ENCODE results near the gene IL12A.
A peak's percentile ranks its signal among the peaks of the same experiment; 100 is the strongest.

IL12A gene

DNA sequence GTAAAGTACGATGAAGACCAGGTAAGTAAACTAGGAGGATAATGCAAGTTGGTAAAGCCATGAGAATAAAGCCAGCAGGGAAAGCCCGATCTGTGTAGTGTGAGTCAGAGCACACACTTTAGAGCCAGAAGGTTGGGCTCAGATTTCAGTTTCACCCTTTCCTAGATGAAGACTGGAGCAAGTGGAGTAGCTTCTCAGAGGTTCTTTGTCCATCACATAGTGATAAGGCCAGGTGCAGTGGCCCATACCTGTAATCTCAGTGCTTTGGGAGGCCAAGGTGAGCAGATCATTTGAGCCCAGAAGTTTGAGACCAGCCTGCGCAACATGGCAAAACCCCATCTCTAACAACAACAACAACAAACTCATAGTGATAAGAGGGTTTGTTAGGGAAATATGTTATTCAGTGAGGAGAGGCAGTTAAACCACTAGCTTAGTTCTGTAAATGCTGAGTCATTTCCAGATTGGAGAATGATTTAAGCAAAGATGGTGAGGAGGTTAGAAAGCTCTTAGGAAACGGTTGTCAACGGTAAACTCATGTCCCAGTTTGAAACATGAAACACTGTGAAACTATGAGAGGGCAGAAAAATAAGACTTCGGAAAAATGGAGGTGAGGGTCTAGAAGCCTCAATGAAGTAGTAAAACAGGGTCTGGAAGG, 39.0 kb downstream of the IL12A start:
- no peak for DNase-seq

DNA sequence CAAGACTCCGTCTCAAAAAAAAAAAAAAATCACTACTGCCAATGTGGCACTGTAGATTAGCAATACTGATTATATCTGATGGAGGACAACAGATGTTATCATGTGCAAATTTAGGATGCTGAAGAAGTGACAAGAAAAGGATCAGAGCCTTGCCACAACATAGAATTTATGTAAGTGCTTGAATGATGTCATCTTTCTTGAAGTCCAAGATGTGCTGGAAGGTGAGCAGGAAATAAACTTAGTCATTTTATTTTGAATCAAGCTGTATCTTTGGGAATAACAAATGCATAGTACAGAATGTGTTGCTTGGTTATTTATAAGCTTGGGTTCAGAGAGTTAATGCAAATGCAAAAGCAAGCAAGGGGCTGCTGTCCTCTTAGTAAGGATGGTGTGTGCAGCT, 47.1 kb downstream of the IL12A start:
- DNase-seq, result no peak

DNA sequence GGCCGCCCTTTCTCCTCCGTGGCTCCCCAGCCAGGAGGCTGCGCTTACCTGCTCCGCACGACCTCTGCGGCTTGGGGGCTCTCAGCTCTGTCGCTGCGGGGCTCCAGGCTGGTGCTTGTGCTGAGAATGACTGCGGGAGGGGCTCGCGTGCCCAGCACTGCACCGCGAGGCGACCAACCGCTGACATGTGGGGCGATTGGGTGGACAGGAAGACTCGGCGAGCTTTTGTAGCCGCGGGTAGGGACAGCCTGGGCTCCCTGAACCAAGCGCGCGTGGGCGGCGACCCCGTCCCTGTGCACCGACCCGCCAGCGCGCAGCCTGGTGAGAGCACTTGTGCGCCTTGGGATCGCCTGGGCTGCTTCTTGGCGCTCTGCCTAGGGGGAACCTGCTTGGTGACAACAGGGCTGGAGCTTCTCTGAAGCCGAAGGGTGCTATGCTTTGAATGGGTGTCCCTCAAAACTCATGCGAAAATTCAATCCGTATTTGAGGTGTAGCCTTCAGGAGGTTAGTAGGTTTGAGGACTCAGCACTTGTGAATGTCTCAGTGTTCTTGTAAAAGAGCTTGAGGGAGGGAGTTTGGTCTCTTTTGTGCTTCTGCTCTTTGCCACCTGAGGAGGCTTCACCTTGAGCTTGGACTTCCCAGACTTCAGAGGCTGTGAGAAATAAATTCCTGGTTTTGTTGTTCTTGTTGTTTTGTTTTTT, 50.4 kb downstream of the IL12A start:
- DNase-seq, result peak in 1 of 2 experiments; percentile 59

DNA sequence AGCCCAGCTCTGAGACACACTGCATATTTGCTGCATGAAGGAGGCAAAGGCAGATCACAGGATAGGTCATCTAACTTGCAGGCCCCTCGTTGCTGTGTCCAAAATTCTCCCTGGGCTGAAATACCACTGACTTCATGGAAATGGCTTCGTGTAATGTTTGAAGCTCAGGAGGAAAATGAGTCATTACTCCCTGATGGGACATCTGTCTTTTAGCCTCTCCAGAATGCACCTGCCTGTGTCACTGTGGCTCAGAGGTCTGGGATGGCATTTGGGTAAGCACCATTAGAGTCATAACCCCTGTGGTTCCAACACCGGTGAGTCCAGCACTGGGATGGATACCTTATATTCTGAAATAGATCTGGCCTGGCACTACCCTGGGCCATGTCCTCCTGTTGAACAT, 51.5 kb downstream of the IL12A start:
- no peak for DNase-seq

DNA sequence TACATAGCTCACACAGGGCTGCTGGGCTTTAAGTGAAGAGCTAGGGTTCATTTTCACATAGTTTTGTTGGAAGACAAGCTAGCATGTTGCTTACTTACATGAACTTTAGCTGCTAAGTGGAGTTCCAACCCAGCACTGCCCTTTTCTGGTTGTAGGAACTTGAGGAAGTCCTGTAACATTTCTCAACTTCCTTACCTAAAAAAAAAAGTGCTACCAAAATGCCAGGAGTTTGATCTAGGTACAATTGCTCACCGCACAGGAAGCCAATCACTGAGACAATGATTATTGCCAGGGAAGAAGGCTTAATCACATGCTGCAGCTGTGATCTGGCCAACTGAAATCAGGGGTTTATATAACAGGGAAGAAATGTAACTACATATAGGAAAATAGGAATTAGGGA, 52.8 kb downstream of the IL12A start:
- DNase-seq, result no peak

DNA sequence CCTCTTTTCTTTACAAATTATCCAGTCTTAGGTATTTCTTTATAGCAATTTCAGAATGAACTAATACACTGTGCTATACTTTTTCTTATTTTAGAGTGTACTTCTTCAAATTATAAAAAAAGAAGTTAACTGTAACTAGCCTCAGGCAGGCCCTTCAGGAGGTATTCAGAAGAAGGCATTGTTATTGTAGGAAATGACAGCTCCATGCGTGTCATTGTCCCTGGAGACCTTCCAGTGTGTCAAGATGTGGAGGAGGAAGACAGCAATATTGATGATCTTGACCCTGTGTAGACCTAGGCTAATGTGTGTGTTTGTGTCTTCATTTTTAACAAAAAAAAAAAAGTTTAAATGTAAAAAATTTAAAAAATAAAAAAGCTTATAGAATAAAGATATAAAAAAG, 55.5 kb downstream of the IL12A start:
- no peak for DNase-seq
